ENCODE measurements around the gene PLEKHA4. TPM values are rescaled to one million over a fixed set of nuclear protein-coding genes. Genes with fewer than 3 reads are reported as not detected.
"Not testable (repeated sequence)": the region's sequence is repeated elsewhere in the genome, so short reads cannot be mapped to it uniquely, and the experiment has no call there.

The PLEKHA4 gene
- total RNA-seq, 2 experiments from 2014 or later, result 7.0 to 10.9 TPM

DNA sequence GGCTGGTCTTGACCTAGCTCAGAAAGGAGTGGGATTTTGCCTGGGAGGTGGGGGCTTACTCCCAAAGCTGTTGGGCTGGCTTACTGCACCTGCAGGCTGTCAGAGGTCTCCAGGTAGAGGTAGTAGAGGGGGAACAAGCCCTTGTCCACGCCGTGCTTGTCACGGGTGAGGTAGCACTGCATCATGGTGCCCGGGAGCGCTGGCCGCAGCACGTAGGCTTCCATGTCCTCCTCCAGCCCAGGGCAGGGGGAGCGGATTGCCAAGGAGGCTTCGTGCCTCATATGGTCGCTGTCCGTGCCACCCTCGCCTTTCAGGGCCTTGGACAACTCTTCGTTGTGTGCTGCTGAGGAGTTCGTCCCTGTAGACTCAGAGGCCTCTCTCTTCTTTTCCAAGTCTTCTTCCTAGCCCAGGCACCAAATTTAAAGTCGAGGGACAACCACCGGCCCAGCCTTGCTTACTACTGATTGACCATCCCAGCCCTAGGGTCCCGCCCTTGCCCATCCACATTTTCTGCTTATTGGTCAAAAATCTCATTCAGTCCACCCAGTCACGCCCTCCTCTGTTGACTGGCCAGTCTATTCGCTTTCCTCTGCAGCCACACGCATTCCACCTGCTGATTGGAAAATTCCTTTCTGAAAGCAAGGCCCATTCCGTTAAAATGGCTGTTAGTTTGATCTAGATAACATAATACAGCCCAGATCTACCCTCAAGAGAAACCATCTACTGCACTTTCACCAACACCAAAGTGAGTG lies 19.6 kb upstream of the PLEKHA4 start:
- ATAC-seq (no peak), DNase-seq (no peak)
- CTCF ChIA-PET, result no interaction called here
- intact Hi-C loops (cut with DNase I, micrococcal nuclease), result no loop called here
- H3K9me3 Mint-ChIP-seq (ENCODE audit: low read depth), result no peaks in the 10 kb centered on the region
- peaks cover 4% of the 10 kb centered on the region for H3K27me3 Mint-ChIP-seq
- H3K4me1 Mint-ChIP-seq, result peaks cover 4% of the 10 kb centered on the region
- no peak overlapping the region for H3K4me3 Mint-ChIP-seq
- POLR2A ChIA-PET, result interaction anchor here (0.6 kb wide), 1 partner anchor 11 kb away, joined by 3 read pairs; no protein-coding TSS in a partner anchor
- no peaks in the 10 kb centered on the region for H3K36me3 Mint-ChIP-seq (ENCODE audit: low read depth)
- H3K27ac Mint-ChIP-seq, result no peak overlapping the region

DNA sequence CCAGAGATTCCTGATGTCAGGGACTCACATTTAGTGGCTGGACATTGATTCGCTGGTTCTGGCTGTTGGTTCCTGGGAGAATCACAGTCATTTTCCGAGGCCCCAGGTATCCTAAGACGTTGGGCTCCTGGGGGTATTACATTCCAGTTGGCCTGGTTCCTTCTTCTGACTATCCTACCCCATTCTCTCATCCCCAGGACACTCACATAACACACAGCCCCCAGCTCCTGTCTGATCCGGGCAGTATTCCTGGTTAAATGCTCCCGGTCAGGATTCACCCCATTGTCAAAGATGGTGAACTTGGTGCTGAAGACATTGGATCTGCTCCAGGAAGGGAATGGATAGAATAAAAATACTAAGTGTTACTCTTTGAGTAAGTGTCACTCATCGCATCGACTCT lies 15.3 kb upstream of the PLEKHA4 start:
- peaks cover 3% of the 10 kb centered on the region for H3K36me3 Mint-ChIP-seq (ENCODE audit: low read depth)
- H3K4me3 Mint-ChIP-seq, result no peak overlapping the region
- H3K9me3 Mint-ChIP-seq (ENCODE audit: low read depth), result no peaks in the 10 kb centered on the region
- ChIA-PET POLR2A (interaction anchor here (0.6 kb wide), 1 partner anchor 57 kb away, joined by 3 read pairs; no protein-coding TSS in a partner anchor), CTCF (no interaction called here)
- H3K27me3 Mint-ChIP-seq, result no peaks in the 10 kb centered on the region
- H3K4me1 Mint-ChIP-seq, result peaks cover under 1% of the 10 kb centered on the region
- no peak overlapping the region for H3K27ac Mint-ChIP-seq
- DNase-seq (no peak), ATAC-seq (no peak)
- intact Hi-C loops (cut with DNase I, micrococcal nuclease), result no loop called here

DNA sequence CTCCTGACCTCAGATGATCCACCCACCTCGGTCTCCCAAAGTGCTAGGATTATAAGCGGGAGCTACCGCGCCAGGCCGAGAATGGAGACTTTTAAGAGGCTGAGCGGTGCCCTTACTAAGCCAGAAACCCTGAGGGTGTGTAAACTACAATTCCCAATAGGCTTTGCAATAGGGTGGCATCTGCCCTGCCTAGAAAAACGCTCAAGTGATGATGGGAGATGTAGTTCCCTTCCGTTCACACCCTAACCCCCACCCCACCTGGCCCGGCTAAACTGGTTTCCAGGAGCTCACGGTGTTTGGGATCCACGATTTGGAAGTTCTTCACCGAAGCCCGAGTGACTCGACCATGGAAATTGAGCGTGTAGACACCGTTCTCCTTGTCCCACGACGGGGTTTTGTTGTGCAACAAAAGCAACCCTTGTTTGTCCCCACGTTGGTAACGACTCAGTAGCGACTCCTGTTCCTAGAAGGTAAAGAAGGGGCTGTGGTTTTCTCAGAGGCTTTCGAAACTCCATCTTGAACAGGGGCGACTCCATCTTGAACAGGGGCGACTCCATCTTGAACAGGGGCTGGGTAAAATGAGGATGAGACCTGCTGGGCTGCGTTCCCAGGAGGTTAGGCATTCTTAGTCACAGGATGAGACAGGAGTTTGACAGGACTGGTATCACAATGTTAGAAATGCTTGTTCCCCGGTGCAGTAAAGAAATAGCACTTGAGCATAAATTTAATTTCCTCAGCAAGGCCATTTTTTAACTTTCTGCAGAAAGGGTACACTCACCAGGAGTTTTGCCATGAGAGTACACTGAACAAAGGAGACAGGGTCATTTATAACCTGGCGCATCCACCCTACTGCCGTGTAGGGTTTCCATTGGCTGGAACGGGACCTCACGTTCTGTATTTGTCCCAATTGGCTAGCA lies 13.6 kb upstream of the PLEKHA4 start:
- POLR2A ChIA-PET, result no interaction called here
- no peak overlapping the region for H3K27ac Mint-ChIP-seq

DNA sequence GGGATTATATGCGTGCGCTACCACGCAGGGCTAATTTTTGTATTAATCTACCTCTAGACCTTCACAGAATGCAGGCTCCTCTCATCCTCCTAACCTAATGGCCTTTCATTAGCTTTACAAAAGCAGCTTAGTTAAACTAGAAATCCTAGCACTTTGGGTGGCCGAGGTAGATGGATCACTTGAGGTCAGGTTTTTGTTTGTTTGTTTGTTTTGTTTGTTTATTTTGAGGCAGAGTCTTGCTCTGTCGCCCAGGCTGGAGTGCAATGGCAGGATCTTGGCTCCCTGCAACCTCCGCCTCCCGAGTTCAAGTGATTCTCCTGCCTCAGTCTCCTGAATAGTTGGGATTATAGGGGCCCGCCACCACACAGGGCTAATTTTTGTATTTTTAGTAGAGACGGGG lies 11.3 kb upstream of the PLEKHA4 start:
- not testable (repeated sequence) for H3K4me3 Mint-ChIP-seq; ATAC-seq; H3K9me3 Mint-ChIP-seq (ENCODE audit: low read depth); H3K27ac Mint-ChIP-seq; H3K27me3 Mint-ChIP-seq; DNase-seq
- ChIA-PET POLR2A (interaction anchor here (0.9 kb wide), 1 partner anchor 91 kb away, joined by 3 read pairs; no protein-coding TSS in a partner anchor), CTCF (interaction anchor here (0.6 to 2.1 kb wide), 3 partner anchors 17 to 114 kb away, joined by 3 to 6 read pairs (median 5); partner anchors contain the start of genes GYS1 and RUVBL2)
- Mint-ChIP-seq H3K4me1 (peaks cover 31% of the 10 kb centered on the region), H3K36me3 (ENCODE audit: low read depth) (peaks cover 33% of the 10 kb centered on the region)
- intact Hi-C loops (cut with DNase I, micrococcal nuclease), result loop anchor here in 1 of 2 experiments (10.0 kb wide), 5 partner anchors 455 to 795 kb away; partner anchors contain the start of genes CD37, LIG1, PRMT1 and RRAS

More for the DNA sequence above, 13.6 kb upstream of the PLEKHA4 start:
- Mint-ChIP-seq H3K4me3 (no peak overlapping the region), H3K9me3 (ENCODE audit: low read depth) (no peaks in the 10 kb centered on the region), H3K36me3 (ENCODE audit: low read depth) (peaks cover 14% of the 10 kb centered on the region), H3K27me3 (no peaks in the 10 kb centered on the region), H3K4me1 (peaks cover 18% of the 10 kb centered on the region)
- CTCF ChIA-PET, result interaction anchor here (0.7 to 0.8 kb wide), 2 partner anchors 13 to 169 kb away, joined by 3 read pairs; no protein-coding TSS in a partner anchor
- DNase-seq (peak; percentile 33), ATAC-seq (peak; percentile 85)
- intact Hi-C loops (cut with DNase I, micrococcal nuclease), result no loop called here

DNA sequence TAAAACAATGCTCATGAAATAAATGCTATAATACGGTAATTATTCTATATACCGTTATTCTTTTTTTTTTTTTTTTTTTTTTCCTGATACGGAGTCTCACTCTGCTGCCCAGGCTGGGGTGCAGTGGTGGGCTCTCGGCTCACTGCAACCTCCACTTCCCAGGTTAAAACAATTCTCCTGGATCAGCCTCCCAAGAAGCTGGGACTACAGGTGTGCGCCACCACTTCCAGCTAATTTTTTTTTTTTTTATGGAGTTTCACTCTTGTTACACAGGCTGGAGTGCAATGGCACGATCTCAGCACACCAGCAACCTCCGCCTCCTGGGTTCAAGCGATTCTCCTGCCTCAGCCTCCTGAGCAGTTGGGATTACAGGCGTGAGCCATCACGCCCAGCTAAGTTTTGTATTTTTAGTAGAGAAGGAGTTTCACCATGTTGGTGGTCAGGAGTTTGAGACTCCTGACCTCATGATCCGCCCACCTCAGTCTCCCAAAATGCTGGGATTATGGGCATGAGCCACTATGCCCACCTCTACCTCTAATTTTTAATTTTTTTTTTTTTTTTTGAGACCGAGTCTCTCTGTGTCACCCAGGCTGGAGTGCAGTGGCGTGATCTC lies 10.7 kb upstream of the PLEKHA4 start:
- Mint-ChIP-seq H3K36me3 (ENCODE audit: low read depth) (peaks cover 39% of the 10 kb centered on the region), H3K27me3 (no peaks in the 10 kb centered on the region), H3K9me3 (ENCODE audit: low read depth) (no peaks in the 10 kb centered on the region), H3K4me1 (peaks cover 36% of the 10 kb centered on the region), H3K27ac (no peak overlapping the region), H3K4me3 (no peak overlapping the region)
- ATAC-seq (no peak), DNase-seq (no peak)
- POLR2A ChIA-PET, result no interaction called here
- intact Hi-C loops (cut with DNase I, micrococcal nuclease), result loop anchor here in 1 of 2 experiments (10.0 kb wide), 5 partner anchors 456 to 796 kb away; partner anchors contain the start of genes CD37, LIG1, PRMT1 and RRAS
- CTCF ChIA-PET, result interaction anchor here (0.6 to 2.1 kb wide), 4 partner anchors 17 to 114 kb away, joined by 3 to 6 read pairs (median 4); partner anchors contain the start of genes GYS1 and RUVBL2

DNA sequence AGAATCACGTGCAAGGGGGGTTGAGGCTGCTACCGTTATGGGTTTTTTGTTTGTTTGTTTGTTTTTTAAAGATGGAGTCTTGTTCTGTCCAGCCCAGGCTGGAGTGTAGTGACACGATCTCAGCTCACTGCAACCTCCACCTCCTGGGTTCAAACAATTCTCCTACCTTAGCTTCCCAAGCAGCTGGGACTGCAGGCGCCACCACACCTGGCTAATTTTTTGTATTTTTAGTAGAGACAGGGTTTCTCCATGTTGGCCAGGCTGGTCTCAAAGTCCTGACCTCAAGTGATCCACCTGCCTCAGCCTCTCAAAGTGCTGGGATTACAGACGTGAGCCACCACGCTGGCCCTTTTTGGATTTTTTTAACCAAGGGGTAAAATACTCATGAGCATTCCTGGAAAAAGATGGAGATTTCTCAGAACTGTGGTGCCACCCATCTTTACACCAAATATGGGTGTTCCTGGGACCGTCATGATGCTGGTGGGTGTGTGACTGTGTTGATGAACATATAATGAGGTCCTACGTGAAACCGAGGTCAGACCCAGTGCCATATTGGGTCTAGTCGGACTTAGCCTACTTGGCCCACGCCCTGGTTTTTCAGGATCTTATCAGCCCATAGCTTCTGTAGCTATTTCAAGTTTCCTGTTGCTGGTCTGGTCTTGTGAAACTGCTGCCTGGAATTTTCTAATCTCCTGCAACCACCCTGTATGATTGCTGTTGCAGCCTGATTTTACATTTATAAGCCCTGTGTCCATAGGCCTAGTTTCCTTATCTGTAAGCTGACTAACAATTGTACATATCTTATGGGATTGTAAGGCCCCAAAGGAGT lies 10.0 kb upstream of the PLEKHA4 start:
- DNase-seq, result peak; percentile 24
- ChIA-PET POLR2A (interaction anchor here (0.6 kb wide), 1 partner anchor 1000 kb away, joined by 5 read pairs; no protein-coding TSS in a partner anchor), CTCF (interaction anchor here (1.4 to 2.0 kb wide), 2 partner anchors 36 to 91 kb away, joined by 3 to 5 read pairs; no protein-coding TSS in a partner anchor)
- Mint-ChIP-seq H3K4me1 (peaks cover 44% of the 10 kb centered on the region), H3K36me3 (ENCODE audit: low read depth) (peaks cover 46% of the 10 kb centered on the region), H3K27me3 (no peaks in the 10 kb centered on the region), H3K4me3 (no peak overlapping the region), H3K9me3 (ENCODE audit: low read depth) (no peaks in the 10 kb centered on the region), H3K27ac (peak overlapping the region; percentile 70)
- intact Hi-C loops (cut with DNase I, micrococcal nuclease), result loop anchor here in 1 of 2 experiments (10.0 kb wide), 5 partner anchors 456 to 796 kb away; partner anchors contain the start of genes CD37, LIG1, PRMT1 and RRAS
- ATAC-seq, result no peak

DNA sequence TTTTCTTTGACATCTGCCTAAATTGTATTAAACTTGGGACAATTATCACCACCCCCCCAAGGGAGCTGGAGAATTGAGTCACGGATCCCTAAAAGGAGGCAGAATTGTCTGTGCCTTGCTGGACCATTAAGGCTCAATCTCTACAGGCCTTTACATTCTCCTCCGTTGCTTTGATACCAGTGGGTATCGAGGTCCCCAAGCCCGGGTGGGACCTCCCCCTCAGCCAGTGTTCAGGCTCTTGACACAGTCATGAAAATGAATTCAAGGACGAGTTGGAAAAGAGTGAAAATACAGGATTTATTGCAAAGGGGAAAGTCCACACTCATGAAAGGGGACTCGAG lies 9.4 kb upstream of the PLEKHA4 start:
- Mint-ChIP-seq H3K9me3 (ENCODE audit: low read depth) (no peaks in the 10 kb centered on the region), H3K27ac (peak overlapping the region; percentile 70), H3K36me3 (ENCODE audit: low read depth) (peaks cover 52% of the 10 kb centered on the region), H3K27me3 (no peaks in the 10 kb centered on the region), H3K4me3 (no peak overlapping the region), H3K4me1 (peaks cover 48% of the 10 kb centered on the region)
- ATAC-seq, result no peak
- intact Hi-C loops (cut with DNase I, micrococcal nuclease), result loop anchor here in 1 of 2 experiments (10.0 kb wide), 5 partner anchors 457 to 797 kb away; partner anchors contain the start of genes CD37, LIG1, PRMT1 and RRAS
- DNase-seq, result no peak
- POLR2A ChIA-PET, result interaction anchor here (0.7 kb wide), 1 partner anchor 9 kb away, joined by 3 read pairs; no protein-coding TSS in a partner anchor
- CTCF ChIA-PET, result interaction anchor here (1.4 kb wide), 1 partner anchor 90 kb away, joined by 3 read pairs; no protein-coding TSS in a partner anchor

DNA sequence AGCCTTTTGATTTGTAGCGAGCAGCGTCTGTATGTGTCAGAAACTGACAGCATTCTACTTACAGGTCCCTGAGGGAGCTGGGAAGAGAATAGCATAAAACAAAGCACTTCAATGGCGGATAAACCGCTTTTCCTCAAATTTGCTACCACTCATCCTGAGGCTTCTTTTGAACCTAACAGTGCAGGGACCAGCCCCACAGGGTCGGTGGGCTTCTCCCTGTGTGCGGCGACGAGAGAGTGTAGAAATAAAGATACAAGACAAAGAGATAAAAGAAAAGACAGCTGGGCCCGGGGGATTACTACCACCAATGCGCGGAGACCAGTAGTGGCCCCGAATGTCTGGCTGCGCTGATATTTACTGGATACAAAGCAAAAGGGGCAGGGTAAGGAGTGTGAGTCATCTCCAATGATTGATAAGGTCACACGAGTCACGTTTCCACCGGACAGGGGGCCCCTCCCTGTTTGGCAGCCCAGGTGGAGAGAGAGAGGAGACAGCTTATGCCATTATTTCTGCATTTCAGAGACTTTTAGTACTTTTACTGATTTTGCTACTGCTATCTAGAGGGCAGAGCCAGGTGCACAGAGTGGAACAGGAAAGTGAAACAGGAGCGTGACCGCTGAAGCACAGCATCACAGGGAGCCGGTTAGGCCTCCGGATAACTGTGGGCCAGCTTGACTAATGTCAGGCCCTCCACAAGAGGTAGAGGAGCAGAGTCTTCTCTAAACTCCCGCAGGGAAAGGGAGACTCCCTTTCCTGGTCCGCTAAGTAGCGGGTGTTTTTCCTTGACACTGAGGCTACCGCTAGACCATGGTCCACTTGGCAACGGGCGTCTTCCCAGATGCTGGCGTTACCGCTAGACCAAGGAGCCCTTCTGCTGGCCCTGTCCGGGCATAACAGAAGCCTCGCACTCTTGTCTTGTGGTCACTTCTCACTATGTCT lies 7.9 kb upstream of the PLEKHA4 start:
- Mint-ChIP-seq H3K27ac (peak overlapping the region; percentile 99), H3K4me3 (peak overlapping the region; percentile 98), H3K36me3 (ENCODE audit: low read depth) (peaks cover 58% of the 10 kb centered on the region), H3K4me1 (peaks cover 52% of the 10 kb centered on the region)
- H3K27me3 Mint-ChIP-seq; ATAC-seq; H3K9me3 Mint-ChIP-seq (ENCODE audit: low read depth): not testable (repeated sequence)
- ChIA-PET CTCF (interaction anchor here (0.6 to 1.3 kb wide), 4 partner anchors 117 to 619 kb away, joined by 4 to 8 read pairs (median 4); partner anchors contain the start of genes GYS1 and RUVBL2), POLR2A (interaction anchor here (0.6 to 1.2 kb wide), 7 partner anchors 24 to 616 kb away, joined by 3 to 4 read pairs (median 3); partner anchors contain the start of genes NUCB1, SYNGR4 and TMEM143)
- intact Hi-C loops (cut with DNase I, micrococcal nuclease), result loop anchor here in 1 of 2 experiments (10.0 kb wide), 5 partner anchors 458 to 798 kb away; partner anchors contain the start of genes CD37, LIG1, PRMT1 and RRAS
- peak; percentile 80 for DNase-seq
